ENCODE data around the gene TSC22D4. TPM values are rescaled to one million over a fixed set of nuclear protein-coding genes. Genes with fewer than 3 reads are reported as not detected.
A peak's percentile ranks its signal among the peaks of the same experiment; 100 is the strongest.

The TSC22D4 gene
- total RNA-seq, 2 experiments from 2014 or later, result 78.5 to 85.7 TPM

- H3K27ac Mint-ChIP-seq, result peak overlapping the region; percentile 61
- peak; percentile 57 for ATAC-seq
Measured at GRCh38 chr7:100483090-100483721, 4.2 kb upstream of the TSC22D4 start.

GRCh38 chr7:100482728-100483089 lies 3.7 kb upstream of the TSC22D4 start:
- intact Hi-C loops (cut with DNase I, micrococcal nuclease), result loop anchor here (1.0 to 2.0 kb wide), 5 partner anchors 13 to 370 kb away; partner anchors contain the start of genes AGFG2 (in 1 of the 2) and SLC12A9 (in 1 of the 2)

More at GRCh38 chr7:100483090-100483721, 4.2 kb upstream of the TSC22D4 start:
- Mint-ChIP-seq H3K9me3 (ENCODE audit: low read depth) (no peaks in the 10 kb centered on the region), H3K27me3 (no peaks in the 10 kb centered on the region), H3K36me3 (ENCODE audit: low read depth) (peaks cover 3% of the 10 kb centered on the region), H3K4me3 (peak overlapping the region; percentile 67), H3K4me1 (peaks cover 15% of the 10 kb centered on the region)
- intact Hi-C loops (cut with DNase I, micrococcal nuclease), result loop anchor here (1.0 to 2.0 kb wide), 5 partner anchors 14 to 369 kb away; partner anchors contain the start of genes AGFG2 (in 1 of the 2) and SLC12A9 (in 1 of the 2)
- POLR2A ChIA-PET, result no interaction called here
- DNase-seq, result peak; percentile 90
- CTCF ChIA-PET, result interaction anchor here (0.6 to 2.1 kb wide), 18 partner anchors 10 to 331 kb away, joined by 3 to 12 read pairs (median 3); partner anchors contain the start of genes AGFG2, FBXO24 and LRCH4

GRCh38 chr7:100481466-100481865 lies 2.5 kb upstream of the TSC22D4 start:
- Mint-ChIP-seq H3K27ac (no peak overlapping the region), H3K4me1 (peaks cover 21% of the 10 kb centered on the region), H3K4me3 (no peak overlapping the region), H3K36me3 (ENCODE audit: low read depth) (peaks cover 14% of the 10 kb centered on the region), H3K9me3 (ENCODE audit: low read depth) (no peaks in the 10 kb centered on the region), H3K27me3 (no peaks in the 10 kb centered on the region)
- intact Hi-C loops (cut with DNase I, micrococcal nuclease), result no loop called here
- ATAC-seq (no peak), DNase-seq (no peak)
- ChIA-PET CTCF (interaction anchor here (0.9 to 2.7 kb wide), 6 partner anchors 14 to 103 kb away, joined by 3 to 9 read pairs (median 7); no protein-coding TSS in a partner anchor), POLR2A (no interaction called here)

More at GRCh38 chr7:100482728-100483089, 3.7 kb upstream of the TSC22D4 start:
- DNase-seq, result no peak
- ChIA-PET POLR2A (no interaction called here), CTCF (interaction anchor here (0.6 to 2.1 kb wide), 20 partner anchors 10 to 330 kb away, joined by 3 to 12 read pairs (median 3); partner anchors contain the start of genes AGFG2, FBXO24 and LRCH4)
- no peak for ATAC-seq
- H3K36me3 Mint-ChIP-seq (ENCODE audit: low read depth), result peaks cover 5% of the 10 kb centered on the region
- peak overlapping the region; percentile 61 for H3K27ac Mint-ChIP-seq
- H3K4me1 Mint-ChIP-seq, result peaks cover 15% of the 10 kb centered on the region
- no peaks in the 10 kb centered on the region for H3K27me3 Mint-ChIP-seq
- no peaks in the 10 kb centered on the region for H3K9me3 Mint-ChIP-seq (ENCODE audit: low read depth)
- H3K4me3 Mint-ChIP-seq, result peak overlapping the region; percentile 67

GRCh38 chr7:100477871-100478267 lies 1.1 kb downstream of the TSC22D4 start:
- Mint-ChIP-seq H3K4me1 (peaks cover 50% of the 10 kb centered on the region), H3K27ac (peak overlapping the region; percentile 94), H3K27me3 (no peaks in the 10 kb centered on the region), H3K4me3 (peak overlapping the region; percentile 92), H3K9me3 (ENCODE audit: low read depth) (no peaks in the 10 kb centered on the region), H3K36me3 (ENCODE audit: low read depth) (peaks cover 38% of the 10 kb centered on the region)
- POLR2A ChIA-PET, result no interaction called here
- CTCF ChIA-PET, result interaction anchor here (0.6 to 1.9 kb wide), 9 partner anchors 9 to 82 kb away, joined by 3 to 15 read pairs (median 4); no protein-coding TSS in a partner anchor
- ATAC-seq (no peak), DNase-seq (no peak)
- intact Hi-C loops (cut with DNase I, micrococcal nuclease), result loop anchor here (1.0 to 2.0 kb wide), 5 partner anchors 9 to 377 kb away; partner anchors contain the start of genes AP4M1 (in 1 of the 2), GIGYF1 (in 1 of the 2), MCM7 (in 1 of the 2) and MEPCE (in 1 of the 2)

GRCh38 chr7:100476903-100477870 lies 1.8 kb downstream of the TSC22D4 start:
- Mint-ChIP-seq H3K9me3 (ENCODE audit: low read depth) (no peaks in the 10 kb centered on the region), H3K36me3 (ENCODE audit: low read depth) (peaks cover 38% of the 10 kb centered on the region), H3K4me1 (peaks cover 46% of the 10 kb centered on the region), H3K4me3 (peak overlapping the region; percentile 92), H3K27ac (peak overlapping the region; percentile 8), H3K27me3 (no peaks in the 10 kb centered on the region)
- intact Hi-C loops (cut with DNase I, micrococcal nuclease), result loop anchor here in 1 of 2 experiments (1.0 kb wide), 1 partner anchor 8 kb away; no protein-coding TSS in a partner anchor
- peak; percentile 81 for DNase-seq
- ATAC-seq, result peak; percentile 17
- CTCF ChIA-PET, result interaction anchor here (0.6 to 1.6 kb wide), 8 partner anchors 12 to 82 kb away, joined by 3 to 13 read pairs (median 4); no protein-coding TSS in a partner anchor
- POLR2A ChIA-PET, result interaction anchor here (0.6 kb wide), 1 partner anchor 78 kb away, joined by 7 read pairs; no protein-coding TSS in a partner anchor

- DNase-seq (no peak), ATAC-seq (no peak)
- H3K4me3 Mint-ChIP-seq, result peak overlapping the region; percentile 92
- H3K27me3 Mint-ChIP-seq, result no peaks in the 10 kb centered on the region
- H3K9me3 Mint-ChIP-seq (ENCODE audit: low read depth), result no peaks in the 10 kb centered on the region
- peaks cover 40% of the 10 kb centered on the region for H3K36me3 Mint-ChIP-seq (ENCODE audit: low read depth)
- intact Hi-C loops (cut with DNase I, micrococcal nuclease), result no loop called here
- H3K27ac Mint-ChIP-seq, result peak overlapping the region; percentile 85
- peaks cover 47% of the 10 kb centered on the region for H3K4me1 Mint-ChIP-seq
- CTCF ChIA-PET, result interaction anchor here (0.7 to 1.6 kb wide), 6 partner anchors 26 to 290 kb away, joined by 3 to 13 read pairs (median 4); no protein-coding TSS in a partner anchor
- POLR2A ChIA-PET, result interaction anchor here (0.6 kb wide), 1 partner anchor 79 kb away, joined by 7 read pairs; no protein-coding TSS in a partner anchor
Measured at GRCh38 chr7:100476101-100476780, 2.8 kb downstream of the TSC22D4 start.

- Mint-ChIP-seq H3K4me1 (peaks cover 50% of the 10 kb centered on the region), H3K36me3 (ENCODE audit: low read depth) (peaks cover 40% of the 10 kb centered on the region), H3K9me3 (ENCODE audit: low read depth) (no peaks in the 10 kb centered on the region), H3K27me3 (no peaks in the 10 kb centered on the region), H3K4me3 (peak overlapping the region; percentile 92), H3K27ac (peak overlapping the region; percentile 85)
- ChIA-PET CTCF (interaction anchor here (0.7 to 1.0 kb wide), 4 partner anchors 85 to 291 kb away, joined by 3 to 4 read pairs (median 3); no protein-coding TSS in a partner anchor), POLR2A (no interaction called here)
- DNase-seq (no peak), ATAC-seq (no peak)
- intact Hi-C loops (cut with DNase I, micrococcal nuclease), result no loop called here
Measured at GRCh38 chr7:100475549-100475948, 3.5 kb downstream of the TSC22D4 start.

- ChIA-PET CTCF (interaction anchor here (0.6 to 2.3 kb wide), 6 partner anchors 69 to 196 kb away, joined by 3 to 8 read pairs (median 4); no protein-coding TSS in a partner anchor), POLR2A (no interaction called here)
- Mint-ChIP-seq H3K27ac (peak overlapping the region; percentile 80), H3K9me3 (ENCODE audit: low read depth) (no peaks in the 10 kb centered on the region), H3K27me3 (no peaks in the 10 kb centered on the region), H3K36me3 (ENCODE audit: low read depth) (peaks cover 41% of the 10 kb centered on the region), H3K4me1 (peaks cover 55% of the 10 kb centered on the region), H3K4me3 (no peak overlapping the region)
- intact Hi-C loops (cut with DNase I, micrococcal nuclease), result no loop called here
- DNase-seq (no peak), ATAC-seq (no peak)
Measured at GRCh38 chr7:100472854-100473499, 6.0 kb downstream of the TSC22D4 start.

- POLR2A ChIA-PET, result no interaction called here
- H3K36me3 Mint-ChIP-seq (ENCODE audit: low read depth), result peaks cover 43% of the 10 kb centered on the region
Measured at GRCh38 chr7:100472121-100472851, 6.7 kb downstream of the TSC22D4 start.

More at GRCh38 chr7:100472121-100472851, 6.7 kb downstream of the TSC22D4 start:
- no peak for DNase-seq
- CTCF ChIA-PET, result interaction anchor here (0.7 to 4.0 kb wide), 5 partner anchors 70 to 196 kb away, joined by 3 to 45 read pairs (median 4); no protein-coding TSS in a partner anchor
- intact Hi-C loops (cut with DNase I, micrococcal nuclease), result no loop called here
- ATAC-seq, result no peak
- Mint-ChIP-seq H3K27me3 (no peaks in the 10 kb centered on the region), H3K27ac (peak overlapping the region; percentile 80), H3K9me3 (ENCODE audit: low read depth) (no peaks in the 10 kb centered on the region), H3K4me1 (peaks cover 55% of the 10 kb centered on the region), H3K4me3 (no peak overlapping the region)
